NCI-H1048 (cell line): ENCODE data around the gene GBP3.
"Not testable (repeated sequence)": the region's sequence is repeated elsewhere in the genome, so short reads cannot be mapped to it uniquely, and the experiment has no call there.

Source experiments
- DNase-seq: peaks from one replicate; lab custom pipeline; 2025; lab: John Stamatoyannopoulos, UW

Gene GBP3

GRCh38 chr1:89040315-89040626 is 17.6 kb upstream of the GBP3 start:
- no peak for DNase-seq

GRCh38 chr1:89037186-89037585 is 14.5 kb upstream of the GBP3 start:
- DNase-seq = no peak

GRCh38 chr1:89035080-89035479 is 12.4 kb upstream of the GBP3 start:
- DNase-seq = no peak

GRCh38 chr1:89034004-89034403 is 11.3 kb upstream of the GBP3 start:
- DNase-seq = not testable (repeated sequence)

- DNase-seq = not testable (repeated sequence)
These were observed 6.4 kb upstream of the GBP3 start for GRCh38 chr1:89029051-89029450.

- no peak for DNase-seq
These were observed 3.3 kb upstream of the GBP3 start for GRCh38 chr1:89025928-89026327.

GRCh38 chr1:89023026-89023425 is 360 bp upstream of the GBP3 start:
- DNase-seq = no peak

- DNase-seq = not testable (repeated sequence)
These were observed 4.3 kb downstream of the GBP3 start for GRCh38 chr1:89018318-89018717.

GRCh38 chr1:89008511-89008910 is 14.2 kb downstream of the GBP3 start:
- DNase-seq = no peak

GRCh38 chr1:89005286-89006151 is 17.1 kb downstream of the GBP3 start:
- DNase-seq = no peak

- not testable (repeated sequence) for DNase-seq
These were observed 20.5 kb downstream of the GBP3 start for GRCh38 chr1:89002176-89002575.

GRCh38 chr1:89001510-89001909 is 21.2 kb downstream of the GBP3 start:
- DNase-seq = no peak

- peak; percentile 64 for DNase-seq
These were observed 23.9 kb downstream of the GBP3 start for GRCh38 chr1:88998716-88999115.

GRCh38 chr1:88990426-88990825 is 32.2 kb downstream of the GBP3 start:
- no peak for DNase-seq

- DNase-seq = no peak
These were observed 37.0 kb downstream of the GBP3 start for GRCh38 chr1:88985692-88986091.

GRCh38 chr1:88985032-88985431 is 37.6 kb downstream of the GBP3 start:
- DNase-seq = peak; percentile 74

GRCh38 chr1:88984569-88984968 is 38.1 kb downstream of the GBP3 start:
- peak; percentile 51 for DNase-seq

GRCh38 chr1:88983791-88984559 is 38.7 kb downstream of the GBP3 start:
- DNase-seq = peak; percentile 22

GRCh38 chr1:88982055-88982454 is 40.6 kb downstream of the GBP3 start:
- no peak for DNase-seq

GRCh38 chr1:88981506-88981905 is 41.2 kb downstream of the GBP3 start:
- DNase-seq = not testable (repeated sequence)

GRCh38 chr1:88980870-88981269 is 41.8 kb downstream of the GBP3 start:
- DNase-seq = no peak

- no peak for DNase-seq
These were observed 42.9 kb downstream of the GBP3 start for GRCh38 chr1:88979749-88980116.

- DNase-seq = no peak
These were observed 43.5 kb downstream of the GBP3 start for GRCh38 chr1:88979054-88979748.
